GM12892 (cell line): Measurements from ENCODE around the gene TNP1.

Source experiments
- POLR2A ChIP-seq: IDR thresholded peaks from 2 replicates; pipeline ENCODE4 v1.6.1; 2011; ENCODE audit warnings: low read depth, low read length, control low read depth
- TAF1 ChIP-seq: IDR thresholded peaks from 2 replicates; pipeline ENCODE4 v1.6.1; 2011; ENCODE audit warnings: low read depth, mild to moderate bottlenecking, control low read depth, low read length, borderline replicate concordance

DNA sequence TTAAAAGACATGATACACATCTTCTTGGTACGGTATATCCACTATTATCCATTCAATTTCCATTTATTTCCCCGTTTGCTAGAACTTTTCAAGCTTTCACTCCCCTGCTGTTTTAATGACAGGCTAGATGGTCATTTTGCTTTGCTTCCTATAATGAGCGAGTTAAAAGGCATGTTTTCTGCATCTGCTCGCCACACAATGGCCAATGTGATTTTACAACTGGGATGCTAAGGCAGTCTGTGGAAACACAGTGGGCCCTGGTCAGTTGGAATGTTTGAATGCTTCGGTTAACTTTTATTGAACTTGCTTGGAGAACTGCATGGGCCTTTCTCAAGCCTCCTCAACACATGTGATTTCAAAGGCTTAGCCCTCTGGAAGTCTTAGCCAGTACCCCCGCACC is 48.4 kb upstream of the TNP1 start:
- TF ChIP-seq POLR2A (no peak), TAF1 (no peak)
